SU-DHL-6 (cell line): Measurements from ENCODE around the gene PI16.

Experiments
- CTCF ChIP-seq: fragments of 200-600 bp; sonication (generic); IDR thresholded peaks from one replicate; pipeline ENCODE4 v1.5.1; 2017; ENCODE audit warnings: antibody characterized with exemption, mild to moderate bottlenecking, low read length, moderate library complexity; ENCODE audit not compliant: insufficient read depth, poor library complexity, severe bottlenecking
- EZH2phosphoT487 ChIP-seq: fragments of 200-600 bp; sonication (generic), shearing (Covaris generic); conservative IDR thresholded peaks from 2 replicates; pipeline ENCODE4 v1.6.1; 2018; ENCODE audit warnings: mild to moderate bottlenecking, antibody characterized with exemption, low read length, moderate library complexity, mixed read lengths

GRCh38 chr6:36916126-36916525 lies 38.4 kb upstream of the PI16 start:
- TF ChIP-seq CTCF, result no peak
- TF ChIP-seq EZH2phosphoT487, result no peak
